SK-N-SH (cell line): ENCODE measurements around the gene SNRNP25. TPM values are rescaled to one million over a fixed set of nuclear protein-coding genes. Genes with fewer than 3 reads are reported as not detected.
"Not testable (repeated sequence)": the region's sequence is repeated elsewhere in the genome, so short reads cannot be mapped to it uniquely, and the experiment has no call there.

Experiments
- CTCF ChIA-PET: fragments of 300-600, 350-600 bp; formaldehyde crosslinking; extraction: SDS; loops from one replicate; lab custom pipeline; 2021; lab: Yijun Ruan, JAX
- POLR2A ChIA-PET: fragments of 350-600 bp; sonication (Branson Sonifier 250); formaldehyde crosslinking; extraction: SDS; loops from one replicate; lab custom pipeline; 2020; ENCODE audit warnings: antibody characterized with exemption, inconsistent platforms; lab: Yijun Ruan, JAX
- DNase-seq: peaks from one replicate; pipeline ENCODE4 v3.0.0; 2012
- H2AFZ ChIP-seq: fragments of 200-600 bp; sonication (generic); 2 replicates; pipeline ENCODE4 v1.8.1; 2016; ENCODE audit warnings: antibody characterized with exemption, mild to moderate bottlenecking, low read depth
- H3F3A ChIP-seq: fragments of 200-600 bp; sonication (generic); replicated peaks from 2 replicates; pipeline ENCODE3; 2016; ENCODE audit warnings: antibody characterized with exemption, mild to moderate bottlenecking; ENCODE audit not compliant: insufficient read depth
- H3K27ac ChIP-seq, 2 experiments: fragments of 200-500 bp in 1 of 2; fragments of 200-600 bp in 1 of 2; sonication (Bioruptor generic) in 1 of 2; sonication (generic), shearing (Covaris generic) in 1 of 2; 2 replicates each; pipeline versions ENCODE4 v1.5.1 to v1.6.1; 2014 to 2016; ENCODE audit warnings: low read depth in 2 of 2, inconsistent platforms in 1 of 2, low read length in 1 of 2, mild to moderate bottlenecking in 1 of 2, mixed read lengths in 1 of 2
- H3K27me3 ChIP-seq: fragments of 200-600 bp; sonication (generic), shearing (Covaris generic); 2 replicates; pipeline ENCODE4 v1.6.1; 2016; ENCODE audit warnings: mixed run types; ENCODE audit not compliant: insufficient read depth
- H3K36me3 ChIP-seq, 2 experiments: fragments of 200-500 bp in 1 of 2; fragments of 200-600 bp in 1 of 2; sonication (Bioruptor generic) in 1 of 2; sonication (generic) in 1 of 2; replicated peaks in 1 of 2; 2 replicates each; pipeline versions ENCODE3 to v1.5.1; 2014 to 2016; ENCODE audit warnings: low read length in 1 of 2, mild to moderate bottlenecking in 1 of 2; ENCODE audit not compliant: insufficient read depth in 2 of 2, control insufficient read depth in 1 of 2
- H3K4me1 ChIP-seq, 2 experiments: fragments of 200-500 bp in 1 of 2; fragments of 200-600 bp in 1 of 2; sonication (Bioruptor generic) in 1 of 2; sonication (generic), shearing (Covaris generic) in 1 of 2; 2 replicates each; pipeline versions ENCODE4 v1.5.1 to v1.6.1; 2014 to 2016; ENCODE audit warnings: low read depth in 1 of 2, low read length in 1 of 2, mixed run types in 1 of 2; ENCODE audit not compliant: insufficient read depth in 2 of 2, control insufficient read depth in 1 of 2
- H3K4me2 ChIP-seq: fragments of 200-600 bp; sonication (generic), shearing (Covaris generic); 2 replicates; pipeline ENCODE4 v1.6.1; 2017; ENCODE audit warnings: mixed run types
- H3K4me3 ChIP-seq, 2 experiments: fragments of 200-500 bp in 1 of 2; fragments of 200-600 bp in 1 of 2; sonication (Bioruptor generic) in 1 of 2; sonication (generic), shearing (Covaris generic) in 1 of 2; 2 replicates each; pipeline versions ENCODE4 v1.5.1 to v1.8.1; 2014 to 2016; ENCODE audit warnings: low read depth in 2 of 2, inconsistent platforms in 1 of 2, low read length in 1 of 2, mild to moderate bottlenecking in 1 of 2, mixed read lengths in 1 of 2, moderate library complexity in 1 of 2
- H3K79me2 ChIP-seq: fragments of 200-600 bp; sonication (generic); 2 replicates; pipeline ENCODE4 v1.8.1; 2017; ENCODE audit warnings: mild to moderate bottlenecking; ENCODE audit not compliant: insufficient read depth
- H3K9ac ChIP-seq: fragments of 200-600 bp; sonication (generic); 2 replicates; pipeline ENCODE4 v1.6.1; 2017; ENCODE audit warnings: mixed run types
- H3K9me2 ChIP-seq: fragments of 200-600 bp; sonication (generic); 2 replicates; pipeline ENCODE4 v1.6.1; 2017; ENCODE audit warnings: mixed run types
- H3K9me3 ChIP-seq: fragments of 200-600 bp; sonication (generic); 2 replicates; pipeline ENCODE4 v1.6.1; 2017; ENCODE audit warnings: mixed run types, mild to moderate bottlenecking, moderate library complexity
- H4K20me1 ChIP-seq: fragments of 200-600 bp; sonication (generic); 2 replicates; pipeline ENCODE4 v1.6.1; 2017; ENCODE audit warnings: mild to moderate bottlenecking, mixed run types; ENCODE audit not compliant: insufficient read depth
- CTCF ChIP-seq: fragments of 200-600 bp; sonication (generic); IDR thresholded peaks from 2 replicates; pipeline ENCODE4 v1.6.1; 2017; ENCODE audit warnings: antibody characterized with exemption, mild to moderate bottlenecking, moderate library complexity
- FOSL2 ChIP-seq: IDR thresholded peaks from 2 replicates; pipeline ENCODE4 v1.4.0; 2012; ENCODE audit warnings: low read depth, mild to moderate bottlenecking, moderate library complexity, borderline replicate concordance
- GATA2 ChIP-seq: sonication (generic); formaldehyde crosslinking; IDR thresholded peaks from 2 replicates; pipeline ENCODE4 v1.5.0; 2020; ENCODE audit warnings: mild to moderate bottlenecking, missing genetic modification reagents
- JUND ChIP-seq: IDR thresholded peaks from 2 replicates; pipeline ENCODE4 v1.4.0; 2012
- MAX ChIP-seq: IDR thresholded peaks from 2 replicates; pipeline ENCODE4 v1.4.0; 2012; ENCODE audit warnings: low read depth
- PBX3 ChIP-seq: IDR thresholded peaks from 2 replicates; pipeline ENCODE4; 2012
- POLR2AphosphoS5 ChIP-seq: IDR thresholded peaks from 2 replicates; pipeline ENCODE4 v1.6.1; 2012; ENCODE audit warnings: low read depth, low read length
- REST ChIP-seq: IDR thresholded peaks from 2 replicates; pipeline ENCODE4 v1.6.1; 2012; ENCODE audit warnings: mild to moderate bottlenecking, low read depth, low read length, moderate library complexity
- USF2 ChIP-seq: fragments of 150-350 bp; IDR thresholded peaks from 2 replicates; pipeline ENCODE4 v1.6.1; 2017; ENCODE audit warnings: antibody characterized with exemption, low read length, low read depth, borderline replicate concordance
- ZBTB33 ChIP-seq: IDR thresholded peaks from 2 replicates; pipeline ENCODE4 v1.4.0; 2012; ENCODE audit warnings: low read depth, borderline replicate concordance
- WGBS: methylation state at CpG from one replicate; pipeline ENCODE4 v1.1.6; 2017; ENCODE audit warnings: low lambda C conversion rate; 5-methylcytosine and 5-hydroxymethylcytosine counted together
- polyA plus RNA-seq, 3 experiments: library from polyadenylated mRNA; depleted of rRNA; stranded (reverse); fragments of >200 nt; gene quantifications; 2 replicates each; pipeline ENCODE4 v1.2.3, GENCODE V29; 2012

Gene SNRNP25
- polyA plus RNA-seq, 1 of the 3 experiments (the other 2 are of a cell fraction): 73.4 TPM

GRCh38 chr16:37511-37910, 16.1 kb upstream of the SNRNP25 start:
- Histone ChIP-seq H4K20me1 (no peaks in the 10 kb centered on the region), H3K9me2 (no peaks in the 10 kb centered on the region), H3K36me3 (no peaks in the 10 kb centered on the region), H3K4me1 (peaks cover 0 to 5% of the 10 kb centered on the region in 2 experiments; a peak in 1 of 4 replicates), H3K27ac (no peak overlapping the region), H3K9ac (no peak overlapping the region), H3F3A (no peaks in the 10 kb centered on the region), H3K4me3 (no peak overlapping the region), H3K27me3 (no peaks in the 10 kb centered on the region), H3K9me3 (no peaks in the 10 kb centered on the region), H2AFZ (no peak overlapping the region), H3K79me2 (no peaks in the 10 kb centered on the region), H3K4me2 (no peak overlapping the region)
- ChIA-PET POLR2A (no interaction called here), CTCF (interaction anchor here (1.0 kb wide), 1 partner anchor 28 kb away, joined by 3 read pairs; no protein-coding TSS in a partner anchor)
- 94% methylated on average over 4 of the region's 5 CpGs for WGBS
- TF ChIP-seq MAX: no peak
- no peak for TF ChIP-seq ZBTB33
- TF ChIP-seq POLR2AphosphoS5: no peak
- TF ChIP-seq REST: no peak
- no peak for TF ChIP-seq USF2
- no peak for TF ChIP-seq FOSL2
- no peak for TF ChIP-seq GATA2 (CRISPR knock-in tag)
- TF ChIP-seq JUND: no peak
- TF ChIP-seq PBX3: no peak
- no peak for TF ChIP-seq CTCF
- no peak for DNase-seq

- H3K9ac ChIP-seq, H3F3A ChIP-seq, H3K27ac ChIP-seq, H2AFZ ChIP-seq, H3K9me3 ChIP-seq, H4K20me1 ChIP-seq, H3K4me3 ChIP-seq, H3K4me2 ChIP-seq, H3K27me3 ChIP-seq, DNase-seq, H3K9me2 ChIP-seq, POLR2A ChIA-PET, H3K4me1 ChIP-seq, H3K79me2 ChIP-seq, H3K36me3 ChIP-seq: not testable (repeated sequence)
- CTCF ChIA-PET: interaction anchor here (1.3 kb wide), 1 partner anchor 27 kb away, joined by 5 read pairs; no protein-coding TSS in a partner anchor
- 96% methylated on average over 10 of the region's 11 CpGs for WGBS
Measured at GRCh38 chr16:38206-38605, 15.4 kb upstream of the SNRNP25 start.
